HUES64 (cell line): ENCODE results near the gene AIG1.
"Not testable (repeated sequence)": the region's sequence is repeated elsewhere in the genome, so short reads cannot be mapped to it uniquely, and the experiment has no call there.

Experiments used
- H3K27ac ChIP-seq: 2 replicates; pipeline ENCODE4 v1.7.0; 2013; ENCODE audit warnings: low read depth, low read length, inconsistent platforms
- H3K27me3 ChIP-seq: 2 replicates; pipeline ENCODE4 v1.6.1; 2013; ENCODE audit warnings: mild to moderate bottlenecking, low read length; ENCODE audit not compliant: insufficient read depth
- H3K36me3 ChIP-seq: 2 replicates; pipeline ENCODE4 v1.6.1; 2013; ENCODE audit warnings: mild to moderate bottlenecking, low read length; ENCODE audit not compliant: insufficient read depth
- H3K4me1 ChIP-seq: 2 replicates; pipeline ENCODE4 v1.6.1; 2013; ENCODE audit warnings: mild to moderate bottlenecking, low read length, moderate library complexity; ENCODE audit not compliant: insufficient read depth
- H3K4me3 ChIP-seq: 2 replicates; pipeline ENCODE4 v1.5.1; 2013; ENCODE audit warnings: mild to moderate bottlenecking, low read length, moderate library complexity
- H3K9ac ChIP-seq: 2 replicates; pipeline ENCODE4 v1.6.1; 2013; ENCODE audit warnings: mild to moderate bottlenecking, low read depth, low read length
- H3K9me3 ChIP-seq: 2 replicates; pipeline ENCODE4 v1.6.1; 2013; ENCODE audit warnings: low read depth, low read length; ENCODE audit not compliant: insufficient read depth
- WGBS: fragments of 150-250, 120-280 bp; methylation state at CpG from one replicate; pipeline ENCODE4 v1.1.7; 2013; ENCODE audit warnings: missing lambda C conversion rate; 5-methylcytosine and 5-hydroxymethylcytosine counted together

The AIG1 gene

GRCh38 chr6:143130928-143131327, 70.2 kb downstream of the AIG1 start:
- H3K9ac ChIP-seq, result no peak overlapping the region
- no peak overlapping the region for H3K27ac ChIP-seq
- no peak overlapping the region for H3K4me3 ChIP-seq
- no CpG with 5 or more reads among the region's 1 CpG for WGBS
- H3K9me3 ChIP-seq, result peaks cover 11% of the 10 kb centered on the region
- H3K36me3 ChIP-seq, result 0 out of 2 replicates have a peak, but pooled peaks cover 5% of the 10 kb centered on the region
- no peaks in the 10 kb centered on the region for H3K27me3 ChIP-seq
- H3K4me1 ChIP-seq, result no peaks in the 10 kb centered on the region

GRCh38 chr6:143135325-143135724, 74.6 kb downstream of the AIG1 start:
- H3K4me1 ChIP-seq, result no peaks in the 10 kb centered on the region
- H3K4me3 ChIP-seq, result no peak overlapping the region
- 94% methylated on average over 2 of the region's 2 CpGs for WGBS
- H3K9me3 ChIP-seq, result peaks cover 11% of the 10 kb centered on the region
- no peak overlapping the region for H3K27ac ChIP-seq
- H3K27me3 ChIP-seq, result no peaks in the 10 kb centered on the region
- peaks cover 14% of the 10 kb centered on the region for H3K36me3 ChIP-seq
- H3K9ac ChIP-seq, result no peak overlapping the region

GRCh38 chr6:143135797-143136561, 75.3 kb downstream of the AIG1 start:
- peaks cover 7% of the 10 kb centered on the region for H3K9me3 ChIP-seq
- no peaks in the 10 kb centered on the region for H3K27me3 ChIP-seq
- no peak overlapping the region for H3K27ac ChIP-seq
- H3K9ac ChIP-seq, result no peak overlapping the region
- no peak overlapping the region for H3K4me3 ChIP-seq
- H3K4me1 ChIP-seq, result no peaks in the 10 kb centered on the region
- peaks cover 14% of the 10 kb centered on the region for H3K36me3 ChIP-seq
- WGBS, result 90% methylated on average over 1 of the region's 3 CpGs

GRCh38 chr6:143136647-143137046, 76.0 kb downstream of the AIG1 start:
- H3K36me3 ChIP-seq, result peaks cover 14% of the 10 kb centered on the region
- H3K27me3 ChIP-seq, result no peaks in the 10 kb centered on the region
- no peak overlapping the region for H3K27ac ChIP-seq
- no peaks in the 10 kb centered on the region for H3K4me1 ChIP-seq
- H3K4me3 ChIP-seq, result no peak overlapping the region
- 85% methylated on average over 3 of the region's 3 CpGs for WGBS
- peaks cover under 1% of the 10 kb centered on the region; the same call in 1 of the 2 replicates for H3K9me3 ChIP-seq
- no peak overlapping the region for H3K9ac ChIP-seq

- H3K4me3 ChIP-seq, result no peak overlapping the region
- H3K9me3 ChIP-seq, result no peaks in the 10 kb centered on the region
- peaks cover 14% of the 10 kb centered on the region for H3K36me3 ChIP-seq
- H3K9ac ChIP-seq, result no peak overlapping the region
- no peaks in the 10 kb centered on the region for H3K4me1 ChIP-seq
- H3K27ac ChIP-seq, result no peak overlapping the region
- H3K27me3 ChIP-seq, result no peaks in the 10 kb centered on the region
- WGBS, result 95% methylated on average over 3 of the region's 3 CpGs
Observed at GRCh38 chr6:143139239-143139784, 78.6 kb downstream of the AIG1 start.

- not testable (repeated sequence) for H3K4me3 ChIP-seq, H3K4me1 ChIP-seq, H3K9ac ChIP-seq, H3K9me3 ChIP-seq, H3K27me3 ChIP-seq, H3K27ac ChIP-seq
- peaks cover 14% of the 10 kb centered on the region for H3K36me3 ChIP-seq
- WGBS, result 84% methylated on average over 5 of the region's 5 CpGs
Observed at GRCh38 chr6:143139884-143140283, 79.2 kb downstream of the AIG1 start.

- Histone ChIP-seq H3K27me3 (no peaks in the 10 kb centered on the region), H3K4me3 (no peak overlapping the region), H3K36me3 (peaks cover 14% of the 10 kb centered on the region), H3K9ac (no peak overlapping the region), H3K9me3 (no peaks in the 10 kb centered on the region), H3K4me1 (no peaks in the 10 kb centered on the region), H3K27ac (no peak overlapping the region)
- WGBS, result 94% methylated on average over 2 of the region's 2 CpGs
Observed at GRCh38 chr6:143140767-143141166, 80.1 kb downstream of the AIG1 start.

- WGBS, result 92% methylated on average over 2 of the region's 2 CpGs
- H3K9ac ChIP-seq, result no peak overlapping the region
Observed at GRCh38 chr6:143141442-143141841, 80.8 kb downstream of the AIG1 start.

GRCh38 chr6:143146186-143146851, 85.6 kb downstream of the AIG1 start:
- H3K27me3 ChIP-seq, result no peaks in the 10 kb centered on the region
- H3K9me3 ChIP-seq, result no peaks in the 10 kb centered on the region
- peaks cover 3% of the 10 kb centered on the region; the same call in 1 of the 2 replicates for H3K36me3 ChIP-seq
- no peak overlapping the region for H3K9ac ChIP-seq
- no peak overlapping the region for H3K27ac ChIP-seq
- WGBS, result 95% methylated on average over 3 of the region's 3 CpGs
- H3K4me3 ChIP-seq, result no peak overlapping the region
- no peaks in the 10 kb centered on the region for H3K4me1 ChIP-seq

More at GRCh38 chr6:143141442-143141841, 80.8 kb downstream of the AIG1 start:
- Histone ChIP-seq H3K4me1 (no peaks in the 10 kb centered on the region), H3K9me3 (no peaks in the 10 kb centered on the region), H3K4me3 (no peak overlapping the region), H3K36me3 (peaks cover 14% of the 10 kb centered on the region), H3K27me3 (no peaks in the 10 kb centered on the region), H3K27ac (no peak overlapping the region)

- H3K27me3 ChIP-seq, result no peaks in the 10 kb centered on the region
- H3K36me3 ChIP-seq, result peaks cover 3% of the 10 kb centered on the region; the same call in 1 of the 2 replicates
- no peak overlapping the region for H3K27ac ChIP-seq
- WGBS, result 100% methylated on average over 1 of the region's 2 CpGs
- no peak overlapping the region for H3K4me3 ChIP-seq
- H3K9me3 ChIP-seq, result no peaks in the 10 kb centered on the region
- no peak overlapping the region for H3K9ac ChIP-seq
- H3K4me1 ChIP-seq, result no peaks in the 10 kb centered on the region
Observed at GRCh38 chr6:143149771-143150170, 89.1 kb downstream of the AIG1 start.

GRCh38 chr6:143150281-143150680, 89.6 kb downstream of the AIG1 start:
- 94% methylated on average over 1 of the region's 1 CpG for WGBS
- H3K4me3 ChIP-seq, result no peak overlapping the region
- no peaks in the 10 kb centered on the region for H3K27me3 ChIP-seq
- no peak overlapping the region for H3K9ac ChIP-seq
- no peaks in the 10 kb centered on the region for H3K4me1 ChIP-seq
- H3K27ac ChIP-seq, result no peak overlapping the region
- no peaks in the 10 kb centered on the region for H3K9me3 ChIP-seq
- peaks cover 3% of the 10 kb centered on the region; the same call in 1 of the 2 replicates for H3K36me3 ChIP-seq
